Measurements from ENCODE around the gene TPPP3. TPM values are rescaled to one million over a fixed set of nuclear protein-coding genes. Genes with fewer than 3 reads are reported as not detected.
"Not testable (repeated sequence)": the region's sequence is repeated elsewhere in the genome, so short reads cannot be mapped to it uniquely, and the experiment has no call there.

The TPPP3 gene
- total RNA-seq, 4 donors from 2014 or later: 32.0 to 116 (median 41.3) TPM

GRCh38 chr16:67419931-67420330 is 26.6 kb upstream of the TPPP3 start:
- no peaks in the 10 kb centered on the region for H3K9me3 ChIP-seq
- intact Hi-C loops (cut with DNase I): loop anchor here (5.0 kb wide), 1 partner anchor 48 kb away; no protein-coding TSS in a partner anchor
- no peaks in the 10 kb centered on the region for H3K36me3 ChIP-seq
- TF ChIP-seq POLR2A (IDR thresholded peaks at IDR 0.05; ENCODE audit: low read depth) (no peak), EP300 (IDR thresholded peaks at IDR 0.05) (no peak), POLR2AphosphoS5 (IDR thresholded peaks at IDR 0.05) (no peak), CTCF (IDR thresholded peaks at IDR 0.05) (no peak)
- no peak overlapping the region for H3K27ac ChIP-seq (replicated peaks in 1 of 4)
- H3K4me3 ChIP-seq: no peak overlapping the region
- 83% methylated on average over 3 of the region's 3 CpGs for WGBS
- no peak for DNase-seq (ENCODE audit: extremely low spot score)
- H3K4me1 ChIP-seq: peaks cover 12 to 17% (median 15%) of the 10 kb centered on the region in 4 donors
- peaks cover 0 to 5% (median 0%) of the 10 kb centered on the region in 4 donors for H3K27me3 ChIP-seq

DNA sequence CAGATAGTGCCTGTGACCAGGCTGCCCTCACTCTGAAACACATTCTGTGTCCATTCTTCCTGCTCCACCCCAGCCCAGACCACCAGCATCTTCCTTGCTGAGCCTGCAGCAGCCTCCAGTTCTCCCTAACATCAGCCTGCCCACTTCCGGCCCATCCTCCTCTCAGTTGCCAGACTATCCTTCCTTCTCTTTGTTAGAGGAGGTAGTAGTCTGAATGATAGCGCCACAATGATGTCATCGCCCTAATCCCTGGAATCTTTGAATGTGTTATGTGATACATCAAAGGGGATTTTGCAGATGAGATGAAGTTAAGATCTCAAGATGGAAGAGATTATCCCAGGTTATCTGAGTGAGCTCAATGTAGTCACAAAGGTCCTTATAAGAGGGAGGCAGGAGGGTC is 26.2 kb upstream of the TPPP3 start:
- intact Hi-C loops (cut with DNase I): loop anchor here (5.0 kb wide), 1 partner anchor 47 kb away; no protein-coding TSS in a partner anchor
- no peak overlapping the region for H3K4me3 ChIP-seq
- DNase-seq (ENCODE audit: extremely low spot score): no peak
- H3K9me3 ChIP-seq: no peaks in the 10 kb centered on the region
- H3K4me1 ChIP-seq: peaks cover 12 to 20% (median 17%) of the 10 kb centered on the region in 4 donors
- WGBS: 93% methylated on average over 3 of the region's 3 CpGs
- TF ChIP-seq EP300 (IDR thresholded peaks at IDR 0.05): no peak
- peaks cover 0 to under 1% (median 0%) of the 10 kb centered on the region in 4 donors for H3K27me3 ChIP-seq
- H3K36me3 ChIP-seq: no peaks in the 10 kb centered on the region
- no peak overlapping the region for H3K27ac ChIP-seq (replicated peaks in 1 of 4)

DNA sequence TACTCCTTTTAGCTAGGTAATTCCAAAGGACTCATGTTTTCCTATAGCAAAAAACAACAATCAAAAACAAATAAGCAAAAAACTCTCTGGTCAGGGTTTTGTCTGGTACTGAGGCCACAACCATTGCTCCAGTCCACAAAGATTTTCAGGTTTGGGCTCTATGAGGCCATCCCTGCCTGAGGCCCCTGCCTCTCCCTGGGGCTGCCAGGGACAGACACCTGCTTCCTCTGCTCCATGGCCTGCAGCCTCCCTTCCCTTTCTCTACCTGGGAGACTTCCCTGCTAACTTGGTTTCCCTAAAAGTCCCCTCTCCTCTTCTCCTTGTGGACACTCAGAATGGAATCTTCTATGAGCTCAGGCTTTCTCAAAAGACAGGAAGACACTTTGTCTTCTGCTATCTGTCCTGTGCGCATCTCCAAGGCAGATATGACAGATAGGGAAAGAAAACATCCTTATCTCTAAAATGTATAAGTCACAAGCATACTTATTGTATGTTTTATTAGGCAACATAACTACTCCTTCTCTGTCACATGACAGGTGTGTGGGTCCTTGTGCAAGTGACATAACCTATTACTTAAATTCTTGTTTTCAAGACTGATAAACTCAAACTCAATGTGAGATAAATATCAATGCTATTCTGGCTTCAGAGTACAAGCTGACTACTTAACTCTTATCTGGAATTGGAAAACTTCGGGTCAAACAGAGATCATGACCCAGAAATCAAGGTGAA is 24.2 kb upstream of the TPPP3 start:
- peaks cover 12 to 28% (median 19%) of the 10 kb centered on the region in 4 donors for H3K4me1 ChIP-seq
- no peak overlapping the region for H3K4me3 ChIP-seq
- H3K27me3 ChIP-seq: no peaks in the 10 kb centered on the region
- TF ChIP-seq EP300 (IDR thresholded peaks at IDR 0.05): no peak
- TF ChIP-seq POLR2A (IDR thresholded peaks at IDR 0.05; ENCODE audit: low read depth): no peak
- TF ChIP-seq POLR2AphosphoS5 (IDR thresholded peaks at IDR 0.05): no peak
- no peak for TF ChIP-seq CTCF (IDR thresholded peaks at IDR 0.05)
- H3K27ac ChIP-seq (replicated peaks in 1 of 4): no peak overlapping the region
- H3K9me3 ChIP-seq: no peaks in the 10 kb centered on the region
- 90% methylated on average over 2 of the region's 2 CpGs for WGBS
- intact Hi-C loops (cut with DNase I): loop anchor here (5.0 kb wide), 1 partner anchor 45 kb away; no protein-coding TSS in a partner anchor
- no peak for DNase-seq (ENCODE audit: extremely low spot score)
- no peaks in the 10 kb centered on the region for H3K36me3 ChIP-seq

DNA sequence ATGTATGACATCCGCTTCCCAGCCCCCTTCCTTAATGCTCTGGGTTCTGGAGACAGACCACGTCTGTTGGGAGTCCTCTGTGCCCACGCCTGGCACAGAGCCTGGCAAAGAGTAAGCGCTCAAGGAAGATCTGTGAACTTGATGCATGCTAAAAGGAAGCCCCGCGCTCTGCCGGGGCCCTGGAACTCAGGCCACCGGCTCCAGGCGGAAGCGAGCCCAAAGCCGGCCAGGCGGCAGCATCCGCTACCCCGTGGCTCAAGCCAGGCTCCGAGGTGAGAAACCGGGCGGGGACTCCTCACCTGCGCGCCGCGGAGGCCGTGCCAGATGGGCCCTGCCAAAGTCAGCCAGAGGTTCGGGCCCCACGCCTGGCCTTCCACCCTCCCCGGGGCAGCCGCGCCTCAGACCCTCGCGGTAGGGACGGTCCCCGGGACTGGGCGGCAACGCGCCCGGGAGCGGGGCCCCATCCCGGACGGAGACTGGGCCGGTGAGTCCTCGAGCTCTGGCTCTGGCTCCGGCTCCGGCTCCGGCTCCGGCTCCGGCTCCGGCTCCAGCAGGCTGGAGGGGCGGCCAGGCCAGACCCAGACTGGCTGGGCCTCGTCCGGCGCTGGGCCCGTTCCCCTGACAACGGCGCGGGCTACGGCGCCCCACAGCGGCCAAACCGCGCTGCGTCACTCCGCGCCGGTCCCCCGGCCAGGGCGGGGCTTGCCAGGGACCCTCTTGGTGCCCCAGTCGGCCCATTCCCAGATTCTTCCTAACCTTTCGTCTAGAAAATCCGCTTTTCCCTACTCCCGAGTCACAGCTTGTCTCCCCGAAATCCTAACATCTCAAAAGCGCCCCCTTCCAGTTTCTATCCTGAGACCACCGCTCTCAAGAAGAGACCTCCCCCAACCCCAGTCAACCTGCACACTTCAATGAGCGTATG is 22.8 kb upstream of the TPPP3 start, which contains the start of gene ZDHHC1:
ZDHHC1 (minus strand) TSS at position 606 of the 922 bp plus-strand sequence. CDS start 8,702 bp downstream, outside the sequence.
- Histone ChIP-seq H3K4me1 (peaks cover 12 to 28% (median 19%) of the 10 kb centered on the region in 4 donors), H3K36me3 (no peaks in the 10 kb centered on the region), H3K27ac (replicated peaks in 1 of 4) (peak within 1 kb of the TSS; percentile 77 to 87 (median 82)), H3K4me3 (peak within 1 kb of the TSS; percentile 70 to 93 (median 77)), H3K9me3 (no peaks in the 10 kb centered on the region), H3K27me3 (no peaks in the 10 kb centered on the region)
- 2% methylated on average over 43 of the region's 73 CpGs for WGBS
- intact Hi-C loops (cut with DNase I): loop anchor here (5.0 kb wide), 1 partner anchor 44 kb away; no protein-coding TSS in a partner anchor
- TF ChIP-seq EP300 (IDR thresholded peaks at IDR 0.05) (no peak), CTCF (IDR thresholded peaks at IDR 0.05) (peak; percentile 51 to 62 (median 57)), POLR2AphosphoS5 (IDR thresholded peaks at IDR 0.05) (peak; percentile 71 to 72)
- DNase-seq (ENCODE audit: extremely low spot score): no peak

- intact Hi-C loops (cut with DNase I): loop anchor here (5.0 kb wide), 1 partner anchor 43 kb away; no protein-coding TSS in a partner anchor
- Histone ChIP-seq H3K4me3 (peak overlapping the region; percentile 70 to 93 (median 77)), H3K4me1 (peaks cover 12 to 28% (median 19%) of the 10 kb centered on the region in 4 donors), H3K27ac (replicated peaks in 1 of 4) (peak overlapping the region; percentile 77 to 87 (median 82))
- not testable (repeated sequence) for H3K9me3 ChIP-seq; H3K27me3 ChIP-seq; H3K36me3 ChIP-seq; DNase-seq (ENCODE audit: extremely low spot score)
- 90% methylated on average over 19 of the region's 19 CpGs for WGBS
These were observed 22.1 kb upstream of the TPPP3 start for GRCh38 chr16:67415421-67415820.

All from esophagus muscularis mucosa (tissue), 4 donors.